CD8-positive, alpha-beta memory T cell (primary cell): Measurements from ENCODE around the gene POMT1. TPM values are rescaled to one million over a fixed set of nuclear protein-coding genes. Genes with fewer than 3 reads are reported as not detected.
"Not testable (repeated sequence)": the region's sequence is repeated elsewhere in the genome, so short reads cannot be mapped to it uniquely, and the experiment has no call there.

ENCODE experiments used
- CTCF ChIA-PET: fragments of 350-600 bp; sonication (Branson Sonifier 250); formaldehyde crosslinking; loops from one replicate; lab custom pipeline; 2021; ENCODE audit warnings: antibody characterized with exemption; lab: Charles Lee
- POLR2A ChIA-PET: fragments of 350-600 bp; sonication (Branson Sonifier 250); formaldehyde crosslinking; loops from one replicate; lab custom pipeline; 2021; ENCODE audit warnings: antibody characterized with exemption; lab: Charles Lee
- DNase-seq, 5 donors: peaks; one replicate each; pipeline versions ENCODE4 v3.0.0 to v3.0.0-alpha.2; 2020 to 2022; ENCODE audit warnings: mixed read lengths in 1 of 5
- H3K27ac ChIP-seq: one replicate; pipeline ENCODE4 v1.7.0; 2013; ENCODE audit warnings: low read depth, mild to moderate bottlenecking, low read length, moderate library complexity
- H3K27me3 ChIP-seq: 2 replicates; pipeline ENCODE4 v1.7.0; 2013; ENCODE audit warnings: low read length, mild to moderate bottlenecking; ENCODE audit not compliant: insufficient read depth, poor library complexity, severe bottlenecking
- H3K36me3 ChIP-seq: 2 replicates; pipeline ENCODE4 v1.7.0; 2013; ENCODE audit warnings: mild to moderate bottlenecking, low read length, moderate library complexity; ENCODE audit not compliant: insufficient read depth
- H3K4me1 ChIP-seq: 2 replicates; pipeline ENCODE4 v1.7.0; 2013; ENCODE audit warnings: mild to moderate bottlenecking, low read length, moderate library complexity; ENCODE audit not compliant: insufficient read depth
- H3K4me3 ChIP-seq: 2 replicates; pipeline ENCODE4 v1.7.0; 2013; ENCODE audit warnings: mild to moderate bottlenecking, low read length
- H3K9me3 ChIP-seq: 2 replicates; pipeline ENCODE4 v1.7.0; 2013; ENCODE audit warnings: mild to moderate bottlenecking, low read length
- H3K27ac Mint-ChIP-seq, 8 donors: one replicate each; pipeline ENCODE4 v1.8.0; 2020 to 2021; ENCODE audit warnings: mixed read lengths in 8 of 8, mild to moderate bottlenecking in 6 of 8, inconsistent platforms in 3 of 8, moderate library complexity in 3 of 8
- H3K27me3 Mint-ChIP-seq, 2 donors: one replicate each; pipeline ENCODE4 v1.8.0; 2020 to 2021; ENCODE audit warnings: mixed read lengths in 2 of 2, mild to moderate bottlenecking in 1 of 2, moderate library complexity in 1 of 2
- H3K36me3 Mint-ChIP-seq, 3 donors: one replicate each; pipeline ENCODE4 v1.8.0; 2020 to 2021; ENCODE audit warnings: mixed read lengths in 3 of 3, inconsistent platforms in 1 of 3, mild to moderate bottlenecking in 1 of 3
- H3K4me1 Mint-ChIP-seq, 3 donors: one replicate each; pipeline ENCODE4 v1.8.0; 2020 to 2021; ENCODE audit warnings: mixed read lengths in 3 of 3, inconsistent platforms in 1 of 3, mild to moderate bottlenecking in 1 of 3
- H3K4me3 Mint-ChIP-seq, 7 donors: one replicate each; pipeline ENCODE4 v1.8.0; 2020 to 2021; ENCODE audit warnings: mixed read lengths in 7 of 7, mild to moderate bottlenecking in 6 of 7, moderate library complexity in 4 of 7, inconsistent platforms in 2 of 7
- H3K9me3 Mint-ChIP-seq, 5 donors: one replicate each; pipeline ENCODE4 v1.8.0; 2020 to 2022; ENCODE audit warnings: mixed read lengths in 5 of 5, mild to moderate bottlenecking in 3 of 5, moderate library complexity in 2 of 5, inconsistent platforms in 1 of 5
- polyA plus RNA-seq: library from polyadenylated mRNA; unstranded; fragments of 300-500 nt; fragmentation: Illumina TruSeq; gene quantifications from one replicate; pipeline ENCODE4 v1.2.3, GENCODE V29; 2021
- total RNA-seq, 2 experiments: library from RNA; stranded (reverse); gene quantifications; one replicate each; pipeline ENCODE4 v1.2.3, GENCODE V29; 2021

POMT1 gene
- total and polyA plus RNA-seq, 3 experiments from 2014 or later, result 18.4 to 35.3 (median 31.6) TPM

DNA sequence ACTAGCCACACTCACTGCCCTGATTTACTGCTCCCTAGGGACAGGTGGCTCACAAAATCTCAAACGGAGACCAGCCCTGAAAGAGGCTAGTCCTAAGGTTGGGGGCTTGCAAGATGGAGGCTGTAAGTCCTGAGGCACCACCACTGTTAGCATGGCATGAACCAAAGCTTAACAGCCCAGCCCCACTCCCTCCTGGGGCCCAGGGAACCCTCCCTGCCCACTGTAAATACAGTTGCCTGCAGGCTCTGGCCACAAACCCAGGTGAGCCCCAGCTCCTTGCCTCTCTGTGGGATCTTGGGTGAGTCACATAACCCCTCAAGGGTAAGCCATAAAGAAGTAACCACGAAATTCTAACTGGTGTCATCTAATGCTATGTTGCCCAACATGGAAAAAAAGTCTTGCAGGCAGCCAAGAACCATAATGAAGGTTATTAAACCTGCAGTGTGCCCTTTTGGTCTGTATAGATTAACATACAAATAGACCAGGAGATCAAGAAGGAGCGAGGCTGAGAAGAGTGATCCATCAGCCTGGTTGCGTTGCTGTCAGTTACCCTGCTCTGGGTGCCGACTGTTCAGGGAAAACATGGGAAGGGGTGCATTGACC is 1.7 kb upstream of the POMT1 start:
- Mint-ChIP-seq H3K4me1 (peaks cover 48 to 82% (median 69%) of the 10 kb centered on the region in 3 donors), H3K27ac (peak overlapping the region; percentile 86 to 96 (median 95)), H3K36me3 (peaks cover 0 to 51% (median 2%) of the 10 kb centered on the region in 3 donors), H3K27me3 (peaks cover 0 to 2% of the 10 kb centered on the region in 2 donors), H3K9me3 (no peaks in the 10 kb centered on the region), H3K4me3 (peak overlapping the region; percentile 85 to 96 (median 95))
- Histone ChIP-seq H3K4me1 (peaks cover 52% of the 10 kb centered on the region), H3K27ac (peak overlapping the region; percentile 32), H3K27me3 (no peaks in the 10 kb centered on the region), H3K4me3 (peak overlapping the region; percentile 42), H3K36me3 (peaks cover 28% of the 10 kb centered on the region), H3K9me3 (no peaks in the 10 kb centered on the region)
- CTCF ChIA-PET, result interaction anchor here (1.0 to 2.9 kb wide), 8 partner anchors 10 to 254 kb away, joined by 3 to 11 read pairs (median 5); no protein-coding TSS in a partner anchor
- peak; percentile 28 to 81 (median 36) for DNase-seq
- POLR2A ChIA-PET, result interaction anchor here (0.5 kb wide), 1 partner anchor 20 kb away, joined by 3 read pairs; no protein-coding TSS in a partner anchor

DNA sequence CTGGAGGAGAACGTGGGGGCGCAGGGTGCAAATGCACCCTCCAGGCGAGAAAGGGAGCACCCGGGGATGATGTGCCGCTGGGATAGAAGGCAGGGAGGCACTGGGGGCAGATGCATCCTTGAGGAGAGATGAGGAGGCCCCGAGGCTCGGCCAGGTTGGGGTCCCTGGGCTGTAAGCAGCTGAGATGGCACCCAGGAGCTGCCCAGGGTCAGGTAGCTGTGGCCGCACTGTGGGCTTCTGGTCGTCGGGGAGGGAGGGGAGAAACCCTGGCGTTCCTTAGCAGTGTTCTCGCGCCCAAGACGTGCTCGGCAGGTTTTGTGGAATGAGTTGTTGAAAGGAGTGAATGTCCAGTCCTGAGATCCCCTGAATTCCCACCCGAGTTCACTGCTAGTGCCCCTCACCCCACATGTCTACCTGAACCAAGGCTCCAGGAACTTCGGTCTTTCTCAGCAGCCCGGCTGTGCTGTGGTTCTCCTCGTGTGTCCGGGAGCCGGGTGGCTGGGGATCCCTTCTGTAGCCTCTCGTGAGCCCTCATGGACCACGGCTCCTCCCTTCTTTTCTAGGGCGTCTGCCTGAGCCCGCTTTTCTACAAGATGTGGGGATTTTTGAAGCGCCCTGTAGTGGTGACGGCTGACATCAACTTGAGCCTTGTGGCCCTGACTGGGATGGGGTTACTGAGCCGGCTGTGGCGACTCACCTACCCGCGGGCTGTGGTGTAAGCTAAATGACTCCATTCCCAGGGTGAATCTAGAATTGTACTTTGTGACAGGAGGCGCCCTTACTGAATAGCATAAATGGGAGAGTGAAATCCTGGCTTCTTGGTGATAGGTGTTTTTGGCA is 1.1 kb downstream of the POMT1 start:
- peak overlapping the region; percentile 51 for H3K27ac ChIP-seq
- H3K27ac Mint-ChIP-seq, result peak overlapping the region; percentile 54 to 95 (median 86)

DNA sequence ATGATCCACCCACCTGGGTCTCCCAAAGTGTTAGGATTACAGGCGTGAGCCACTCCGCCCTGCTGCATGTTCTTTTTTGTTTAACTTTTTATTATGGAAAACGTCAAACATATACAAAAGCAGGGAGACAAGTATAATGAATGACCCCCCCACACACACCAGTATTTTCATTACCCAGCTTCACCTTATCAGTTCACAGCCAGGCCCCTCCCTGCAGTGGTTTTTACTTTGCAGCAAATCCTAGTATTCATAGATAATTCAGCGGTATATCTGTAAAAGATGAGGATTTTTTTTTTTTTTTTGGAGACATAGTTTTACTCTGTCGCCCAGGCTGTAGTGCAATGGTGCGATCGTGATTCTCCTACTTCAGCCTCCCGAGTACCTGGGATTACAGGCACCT is 2.3 kb downstream of the POMT1 start:
- Mint-ChIP-seq H3K4me3 (peak overlapping the region; percentile 23 to 95 (median 47)), H3K27me3 (no peaks in the 10 kb centered on the region), H3K9me3 (no peaks in the 10 kb centered on the region), H3K27ac (peak overlapping the region in 3 of 8 donors; percentile 54 to 78 (median 71)), H3K36me3 (peaks cover 0 to 47% (median 6%) of the 10 kb centered on the region in 3 donors), H3K4me1 (peaks cover 36 to 57% (median 51%) of the 10 kb centered on the region in 3 donors)
- Histone ChIP-seq H3K9me3 (no peaks in the 10 kb centered on the region), H3K4me3 (no peak overlapping the region), H3K4me1 (peaks cover 32% of the 10 kb centered on the region), H3K36me3 (peaks cover 12% of the 10 kb centered on the region), H3K27me3 (no peaks in the 10 kb centered on the region), H3K27ac (no peak overlapping the region)
- CTCF ChIA-PET, result no interaction called here
- POLR2A ChIA-PET, result no interaction called here
- DNase-seq, result no peak

More for the DNA sequence above, 1.1 kb downstream of the POMT1 start:
- ChIA-PET POLR2A (interaction anchor here (1.2 kb wide), 1 partner anchor 75 kb away, joined by 4 read pairs; no protein-coding TSS in a partner anchor), CTCF (interaction anchor here (1.2 kb wide), 2 partner anchors 82 to 248 kb away, joined by 3 read pairs; no protein-coding TSS in a partner anchor)
- no peaks in the 10 kb centered on the region for H3K9me3 Mint-ChIP-seq
- DNase-seq, result peak; percentile 34 to 71 (median 39)
- no peaks in the 10 kb centered on the region for H3K9me3 ChIP-seq
- peaks cover 0 to 2% of the 10 kb centered on the region in 2 donors for H3K27me3 Mint-ChIP-seq
- no peaks in the 10 kb centered on the region for H3K27me3 ChIP-seq
- peaks cover 11% of the 10 kb centered on the region for H3K36me3 ChIP-seq
- H3K4me1 ChIP-seq, result peaks cover 44% of the 10 kb centered on the region
- peak overlapping the region; percentile 85 to 96 (median 95) for H3K4me3 Mint-ChIP-seq
- peaks cover 0 to 45% (median 5%) of the 10 kb centered on the region in 3 donors for H3K36me3 Mint-ChIP-seq
- H3K4me1 Mint-ChIP-seq, result peaks cover 45 to 69% (median 63%) of the 10 kb centered on the region in 3 donors
- peak overlapping the region; percentile 88 for H3K4me3 ChIP-seq

DNA sequence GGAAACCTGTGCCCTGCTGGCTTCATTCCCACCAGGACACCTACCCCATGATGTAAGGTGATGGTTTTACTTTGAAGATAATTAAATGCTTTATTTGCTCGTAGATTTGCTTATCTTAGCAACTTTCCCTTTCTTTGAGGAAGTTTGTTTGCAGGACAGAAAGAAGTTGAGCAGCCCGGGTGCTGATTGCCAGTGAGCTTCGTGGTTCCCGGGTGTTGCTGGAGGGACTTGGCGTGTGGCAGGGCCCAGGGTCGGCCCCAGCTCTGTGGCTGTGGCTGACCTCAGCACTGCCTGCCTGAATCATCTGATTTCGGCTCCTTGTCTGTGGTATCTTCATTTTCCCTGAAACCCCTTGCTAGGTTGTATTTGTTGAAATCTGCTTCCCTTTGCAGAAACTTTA is 8.7 kb downstream of the POMT1 start:
- Histone ChIP-seq H3K4me1 (no peaks in the 10 kb centered on the region), H3K9me3 (no peaks in the 10 kb centered on the region), H3K27ac (no peak overlapping the region), H3K27me3 (no peaks in the 10 kb centered on the region), H3K4me3 (no peak overlapping the region), H3K36me3 (peaks cover 35% of the 10 kb centered on the region)
- Mint-ChIP-seq H3K36me3 (peaks cover 4 to 50% (median 11%) of the 10 kb centered on the region in 3 donors), H3K4me1 (peaks cover 0 to 2% (median 1%) of the 10 kb centered on the region in 3 donors), H3K27me3 (no peaks in the 10 kb centered on the region), H3K4me3 (no peak overlapping the region), H3K9me3 (no peaks in the 10 kb centered on the region), H3K27ac (no peak overlapping the region)
- no peak for DNase-seq
- POLR2A ChIA-PET, result no interaction called here
- CTCF ChIA-PET, result interaction anchor here (1.0 to 1.2 kb wide), 3 partner anchors 11 to 162 kb away, joined by 3 to 5 read pairs (median 3); no protein-coding TSS in a partner anchor

DNA sequence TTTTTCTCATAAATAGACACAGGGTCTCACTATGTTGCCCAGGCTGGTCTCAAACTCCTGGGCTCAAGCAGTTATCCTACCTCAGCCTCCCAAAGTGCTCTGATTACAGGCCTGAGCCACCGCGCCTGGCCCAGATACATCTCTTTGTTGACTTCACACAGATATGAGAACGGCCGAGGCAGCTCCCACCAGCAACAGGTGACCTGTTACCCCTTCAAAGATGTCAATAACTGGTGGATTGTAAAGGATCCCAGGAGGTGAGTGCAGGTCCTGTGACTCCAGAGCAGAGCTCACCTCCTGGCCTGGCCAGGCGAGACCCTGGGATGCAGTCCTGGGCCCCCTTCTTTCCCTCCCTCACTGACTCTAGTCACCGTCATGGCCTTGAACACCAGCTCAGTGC is 9.2 kb downstream of the POMT1 start:
- Mint-ChIP-seq H3K36me3 (peaks cover 4 to 47% (median 9%) of the 10 kb centered on the region in 3 donors), H3K4me1 (no peaks in the 10 kb centered on the region), H3K27ac (peak overlapping the region in 2 of 8 donors; percentile 6 to 27), H3K4me3 (no peak overlapping the region), H3K27me3 (no peaks in the 10 kb centered on the region), H3K9me3 (no peaks in the 10 kb centered on the region)
- H3K27me3 ChIP-seq, result no peaks in the 10 kb centered on the region
- no peak for DNase-seq
- H3K36me3 ChIP-seq, result peaks cover 40% of the 10 kb centered on the region
- H3K4me3 ChIP-seq, result no peak overlapping the region
- no peaks in the 10 kb centered on the region for H3K4me1 ChIP-seq
- ChIA-PET POLR2A (no interaction called here), CTCF (interaction anchor here (1.0 to 1.2 kb wide), 2 partner anchors 12 to 162 kb away, joined by 3 to 5 read pairs; no protein-coding TSS in a partner anchor)
- no peaks in the 10 kb centered on the region for H3K9me3 ChIP-seq
- no peak overlapping the region for H3K27ac ChIP-seq

DNA sequence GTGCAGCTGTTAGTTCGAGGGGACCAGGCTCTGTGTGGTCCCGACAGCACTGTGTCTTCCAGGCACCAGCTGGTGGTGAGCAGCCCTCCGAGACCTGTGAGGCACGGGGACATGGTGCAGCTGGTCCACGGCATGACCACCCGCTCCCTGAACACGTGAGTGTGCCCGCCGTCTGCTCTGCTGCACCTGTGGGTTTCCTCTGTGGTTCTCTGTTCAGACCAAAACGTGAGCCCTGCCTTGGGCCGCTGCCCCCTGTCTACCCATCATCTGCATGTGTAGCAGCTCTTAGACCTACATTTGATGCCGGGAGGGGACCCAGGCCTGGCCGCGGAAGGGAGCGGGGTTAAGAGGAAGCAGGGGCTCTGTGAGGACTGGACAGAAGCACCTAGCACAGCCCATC is 10.5 kb downstream of the POMT1 start:
- no peaks in the 10 kb centered on the region for H3K9me3 ChIP-seq
- H3K27me3 Mint-ChIP-seq, result no peaks in the 10 kb centered on the region
- H3K4me3 Mint-ChIP-seq, result peak overlapping the region in 1 of 7 donors; percentile 18
- peaks cover 40% of the 10 kb centered on the region for H3K36me3 ChIP-seq
- no peak for DNase-seq
- peak overlapping the region in 2 of 8 donors; percentile 57 to 74 for H3K27ac Mint-ChIP-seq
- peaks cover 4 to 47% (median 9%) of the 10 kb centered on the region in 3 donors for H3K36me3 Mint-ChIP-seq
- no peaks in the 10 kb centered on the region for H3K4me1 ChIP-seq
- POLR2A ChIA-PET, result no interaction called here
- CTCF ChIA-PET, result interaction anchor here (0.7 kb wide), 1 partner anchor 331 kb away, joined by 3 read pairs; no protein-coding TSS in a partner anchor
- no peaks in the 10 kb centered on the region for H3K27me3 ChIP-seq
- H3K4me1 Mint-ChIP-seq, result no peaks in the 10 kb centered on the region
- H3K27ac ChIP-seq, result no peak overlapping the region
- H3K9me3 Mint-ChIP-seq, result no peaks in the 10 kb centered on the region
- H3K4me3 ChIP-seq, result no peak overlapping the region

DNA sequence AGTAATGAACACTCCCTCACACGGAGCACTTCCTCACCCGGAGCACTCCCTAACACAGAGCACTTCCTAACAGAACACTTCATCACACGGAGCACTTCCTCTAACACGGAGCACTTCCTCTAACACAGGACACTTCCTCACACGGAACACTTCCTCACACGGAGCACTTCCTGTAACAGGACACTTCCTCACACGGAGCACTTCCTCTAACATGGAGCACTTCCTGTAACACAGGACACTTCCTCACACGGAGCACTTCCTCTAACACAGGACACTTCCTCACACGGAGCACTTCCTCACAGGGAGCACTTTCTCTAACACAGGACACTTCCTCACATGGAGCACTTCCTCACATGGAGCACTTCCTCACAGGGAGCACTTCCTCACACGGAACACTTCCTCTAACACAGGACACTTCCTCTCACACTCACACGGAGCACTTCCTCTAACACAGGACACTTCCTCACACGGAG is 12.9 kb downstream of the POMT1 start:
- POLR2A ChIA-PET, H3K9me3 ChIP-seq, DNase-seq, H3K4me3 ChIP-seq, H3K27ac Mint-ChIP-seq, H3K27ac ChIP-seq, H3K4me1 ChIP-seq, CTCF ChIA-PET, H3K27me3 ChIP-seq, H3K4me1 Mint-ChIP-seq, H3K27me3 Mint-ChIP-seq, H3K9me3 Mint-ChIP-seq, H3K4me3 Mint-ChIP-seq: not testable (repeated sequence)
- H3K36me3 ChIP-seq, result peaks cover 53% of the 10 kb centered on the region
- H3K36me3 Mint-ChIP-seq, result peaks cover 4 to 52% (median 16%) of the 10 kb centered on the region in 3 donors
